Nucleus accumbens (tissue), 56 donors: ENCODE results near the gene NFYC.

Experiments
- DNase-seq, 56 donors: peaks; one replicate each; lab custom pipeline; 2025; lab: John Stamatoyannopoulos, UW

The NFYC gene

DNA sequence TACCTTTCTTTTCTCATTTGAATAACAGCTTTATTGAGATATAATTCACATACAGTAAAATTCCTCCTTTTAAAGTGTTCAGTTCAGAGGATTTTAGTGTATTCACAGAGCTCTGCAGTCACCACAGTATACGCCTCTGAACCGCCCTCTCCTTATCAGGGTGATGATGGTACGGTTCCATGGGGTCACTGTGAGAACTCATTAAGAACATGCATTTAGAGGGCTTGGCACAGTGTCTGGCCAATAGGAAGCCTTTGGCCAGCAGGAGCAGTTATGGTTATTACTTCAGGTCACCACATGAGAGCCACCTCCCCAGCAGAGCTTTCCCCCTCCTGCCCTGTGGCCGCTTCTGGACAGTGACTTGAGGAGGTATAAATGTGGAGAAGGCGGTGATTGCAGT is 119.4 kb downstream of the NFYC start:
- DNase-seq, result no peak

DNA sequence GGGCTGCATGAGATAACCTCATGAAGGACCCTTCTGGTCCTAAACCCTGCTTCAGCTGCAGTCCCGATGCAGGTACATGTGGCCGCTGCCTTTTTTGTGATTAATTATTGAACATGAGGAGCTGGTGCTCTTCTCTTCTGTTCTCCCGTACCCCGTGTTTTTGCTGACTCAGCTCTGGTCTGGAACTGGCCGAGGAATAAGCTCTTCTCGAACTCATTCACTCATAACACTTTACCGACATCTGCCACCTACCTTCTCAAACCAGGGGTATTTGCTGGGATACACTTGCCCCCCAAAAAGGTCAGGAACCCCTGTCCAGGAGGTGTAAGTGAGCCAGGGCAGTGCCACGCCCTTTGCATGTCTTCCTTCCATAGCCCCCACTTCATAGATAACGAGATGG is 123.9 kb downstream of the NFYC start:
- no peak for DNase-seq

GRCh38 chr1:40817791-40818263 is 126.3 kb downstream of the NFYC start:
- no peak for DNase-seq

GRCh38 chr1:40818264-40818961 is 126.9 kb downstream of the NFYC start:
- peak in 11 of 56 donors; percentile 15 to 46 (median 29) for DNase-seq

- DNase-seq, result no peak
Measured at GRCh38 chr1:40819101-40819500, 127.6 kb downstream of the NFYC start.

GRCh38 chr1:40820251-40820797 is 128.8 kb downstream of the NFYC start:
- DNase-seq, result peak in 1 of 56 donors; percentile 9
